Measurements from ENCODE around the gene KDM4B.
"Not testable (repeated sequence)": the region's sequence is repeated elsewhere in the genome, so short reads cannot be mapped to it uniquely, and the experiment has no call there.

Gene KDM4B

DNA sequence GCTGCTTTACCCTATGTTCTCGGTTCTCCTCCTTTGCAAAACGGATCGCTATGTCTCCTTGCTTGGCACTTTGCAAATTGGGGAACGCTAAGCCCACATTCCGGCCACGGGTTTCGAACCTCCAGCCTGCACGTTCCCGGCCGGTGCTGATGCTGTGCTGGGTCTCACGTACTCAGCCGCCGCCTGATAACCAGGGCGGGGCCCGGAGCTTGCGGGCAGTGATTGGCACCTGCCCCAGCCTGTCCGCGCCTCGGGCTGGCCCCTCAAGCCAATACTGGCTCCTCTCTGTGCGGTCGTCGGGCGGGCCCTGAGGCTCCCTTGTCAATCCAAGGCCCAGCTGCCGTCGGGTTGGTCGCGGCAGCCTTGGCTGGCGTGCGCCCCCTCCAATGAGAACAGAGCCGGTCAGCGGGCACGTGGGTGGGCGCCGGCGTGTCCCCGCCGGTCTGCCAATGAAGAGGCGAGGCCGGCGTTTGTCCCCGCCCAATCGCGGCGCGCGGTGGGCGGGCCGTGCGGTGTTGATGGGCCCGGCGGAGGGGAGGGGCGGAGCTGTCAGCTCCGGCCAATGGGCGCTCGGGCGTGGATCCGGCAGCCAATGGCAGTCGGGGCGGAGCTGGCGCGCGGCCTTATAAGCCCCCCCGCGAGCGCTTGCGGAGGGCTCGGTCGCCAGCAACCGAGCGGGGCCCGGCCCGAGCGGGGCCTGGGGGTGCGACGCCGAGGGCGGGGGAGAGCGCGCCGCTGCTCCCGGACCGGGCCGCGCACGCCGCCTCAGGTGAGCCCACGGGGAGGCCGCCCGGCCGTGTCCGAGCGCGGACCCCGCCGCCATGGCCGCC is at the start of gene KDM4B:
Gene KDM4B (plus strand): TSS at position 652 of the 830 bp plus-strand sequence. CDS start 63,778 bp downstream, outside the sequence.
- peak; percentile 99 for DNase-seq

- DNase-seq, result no peak
These were observed 46.2 kb upstream of the KDM4B start for GRCh38 chr19:4922530-4923275.

- no peak for DNase-seq
These were observed 45.6 kb upstream of the KDM4B start for GRCh38 chr19:4923276-4923747.

GRCh38 chr19:4929186-4929585 is 39.7 kb upstream of the KDM4B start:
- DNase-seq, result no peak

- no peak for DNase-seq
These were observed 38.2 kb upstream of the KDM4B start for GRCh38 chr19:4930664-4931063.

- DNase-seq, result no peak
These were observed 36.2 kb upstream of the KDM4B start for GRCh38 chr19:4932711-4933110.

- no peak for DNase-seq
These were observed 35.4 kb upstream of the KDM4B start for GRCh38 chr19:4933528-4933927.

DNA sequence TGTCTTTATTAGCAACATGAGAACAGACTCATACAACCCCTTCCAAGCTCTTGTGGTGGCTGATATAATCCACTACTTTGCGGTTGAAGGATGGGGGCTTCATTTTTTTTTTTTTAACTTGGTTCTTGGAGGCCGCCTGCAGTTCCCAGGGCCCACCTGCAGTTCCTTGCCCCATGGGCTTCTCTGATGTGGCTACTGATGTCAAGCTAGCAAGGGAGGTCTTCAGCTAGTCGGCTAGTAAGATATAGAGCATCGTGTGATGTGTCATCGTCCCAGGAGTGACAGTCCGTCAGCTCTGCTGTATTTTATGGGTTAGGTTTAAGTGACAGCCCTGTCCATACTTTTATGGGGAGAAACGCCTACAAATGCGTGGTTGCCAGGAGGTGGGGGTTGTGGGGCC is 33.5 kb upstream of the KDM4B start:
- no peak for DNase-seq

GRCh38 chr19:4937060-4937459 is 31.9 kb upstream of the KDM4B start:
- DNase-seq, result no peak

DNA sequence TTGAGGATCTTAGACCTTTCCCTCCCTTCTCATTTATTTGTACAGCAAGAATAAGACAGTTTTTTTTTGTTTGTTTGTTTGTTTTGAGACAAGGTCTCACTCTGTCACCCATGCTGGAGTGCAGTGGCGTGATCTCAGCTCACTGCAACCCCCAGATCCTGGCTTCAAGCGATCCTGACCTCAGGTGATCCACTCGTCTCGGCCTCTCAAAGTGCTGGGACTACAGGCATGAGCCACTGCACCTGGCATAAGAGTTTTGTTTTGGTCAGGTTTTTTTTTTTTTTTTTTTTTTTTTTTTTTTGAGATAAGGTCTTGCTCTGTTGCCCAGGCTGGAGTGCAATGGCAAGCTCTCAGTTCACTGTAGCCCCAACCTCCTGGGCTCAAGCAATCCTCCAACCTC is 30.5 kb upstream of the KDM4B start:
- not testable (repeated sequence) for DNase-seq

GRCh38 chr19:4939466-4939865 is 29.4 kb upstream of the KDM4B start:
- no peak for DNase-seq

- not testable (repeated sequence) for DNase-seq
These were observed 27.2 kb upstream of the KDM4B start for GRCh38 chr19:4941638-4942169.

DNA sequence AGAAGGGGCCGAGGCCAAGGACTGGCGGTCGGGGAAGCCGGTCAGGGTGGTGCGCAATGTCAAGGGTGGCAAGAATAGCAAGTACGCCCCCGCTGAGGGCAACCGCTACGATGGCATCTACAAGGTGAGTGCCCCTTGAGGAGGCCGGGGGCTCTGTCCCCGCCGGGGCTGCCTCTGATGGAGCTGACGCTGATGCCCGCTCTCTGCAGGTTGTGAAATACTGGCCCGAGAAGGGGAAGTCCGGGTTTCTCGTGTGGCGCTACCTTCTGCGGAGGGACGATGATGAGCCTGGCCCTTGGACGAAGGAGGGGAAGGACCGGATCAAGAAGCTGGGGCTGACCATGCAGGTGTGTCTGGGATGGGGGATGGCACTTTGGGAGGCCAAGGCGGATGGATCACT is 18.3 kb upstream of the KDM4B start:
- not testable (repeated sequence) for DNase-seq

DNA sequence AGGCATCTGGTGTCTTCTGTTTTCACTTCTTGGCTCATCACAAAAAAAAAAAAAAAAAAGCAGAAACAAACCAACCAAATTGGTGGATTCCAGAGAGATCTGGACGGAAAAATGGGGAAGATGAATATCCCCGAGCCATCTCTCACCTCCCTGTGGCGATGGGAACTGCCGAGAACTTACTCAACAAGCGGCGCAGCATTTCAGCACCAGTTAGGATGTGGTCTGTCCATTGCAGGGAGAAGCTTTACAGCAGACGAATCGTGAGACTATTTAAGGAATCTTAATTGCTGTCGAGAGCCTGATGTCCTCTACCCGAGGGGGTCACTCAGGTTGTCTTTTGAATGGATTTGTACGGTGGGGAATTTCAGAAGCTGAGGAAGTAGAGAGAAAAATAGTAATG is 17.3 kb upstream of the KDM4B start:
- DNase-seq, result no peak

- no peak for DNase-seq
These were observed 16.0 kb upstream of the KDM4B start for GRCh38 chr19:4952945-4953344.

DNA sequence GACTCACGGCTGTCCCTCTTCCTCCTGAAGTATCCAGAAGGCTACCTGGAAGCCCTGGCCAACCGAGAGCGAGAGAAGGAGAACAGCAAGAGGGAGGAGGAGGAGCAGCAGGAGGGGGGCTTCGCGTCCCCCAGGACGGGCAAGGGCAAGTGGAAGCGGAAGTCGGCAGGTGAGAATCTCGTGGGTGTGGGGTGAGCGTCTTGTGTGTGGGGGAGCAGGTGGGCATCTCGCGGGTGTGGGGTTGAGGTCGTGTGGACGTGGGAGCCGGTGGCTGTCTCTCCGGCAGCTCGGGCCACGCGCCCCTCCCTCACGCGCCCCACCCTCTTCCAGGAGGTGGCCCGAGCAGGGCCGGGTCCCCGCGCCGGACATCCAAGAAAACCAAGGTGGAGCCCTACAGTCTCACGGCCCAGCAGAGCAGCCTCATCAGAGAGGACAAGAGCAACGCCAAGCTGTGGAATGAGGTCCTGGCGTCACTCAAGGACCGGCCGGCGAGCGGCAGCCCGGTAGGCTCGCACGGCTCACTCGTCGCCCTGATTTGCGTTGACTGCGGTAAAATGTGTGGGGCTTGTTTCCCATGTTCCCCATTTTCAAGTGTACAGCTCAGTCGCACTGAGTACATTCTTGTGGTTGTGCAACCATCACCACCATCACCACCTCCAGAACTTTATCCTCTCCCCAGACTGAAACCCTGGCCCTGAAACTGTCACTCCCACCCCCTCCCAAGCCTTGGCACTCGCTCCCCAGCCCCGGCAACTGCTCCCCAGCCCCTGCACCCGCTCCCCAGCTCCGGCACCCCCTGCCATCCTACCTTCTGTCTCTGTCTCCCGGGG is 14.4 kb upstream of the KDM4B start:
- DNase-seq, result not testable (repeated sequence)

DNA sequence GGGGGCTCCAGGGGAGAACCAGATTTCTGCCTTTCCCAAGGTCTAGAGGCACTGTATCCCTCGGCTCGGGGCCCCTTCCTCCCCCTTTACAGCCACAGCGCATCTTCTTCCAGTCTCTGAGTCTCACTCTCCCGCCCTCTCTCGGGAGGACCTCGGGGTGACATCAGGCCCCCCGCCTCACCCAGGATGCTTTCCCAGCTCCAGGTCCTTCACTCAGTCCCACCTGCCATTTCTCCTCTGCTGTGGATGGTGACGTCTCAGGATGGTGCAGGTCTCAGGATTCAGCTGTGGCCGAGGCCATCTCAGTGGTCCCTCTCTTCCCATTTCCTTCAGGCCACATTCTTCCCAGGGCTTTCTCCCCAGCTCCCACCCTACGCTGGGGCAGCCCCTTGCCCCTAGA is 13.6 kb upstream of the KDM4B start:
- no peak for DNase-seq

- no peak for DNase-seq
These were observed 10.9 kb upstream of the KDM4B start for GRCh38 chr19:4957981-4958380.

DNA sequence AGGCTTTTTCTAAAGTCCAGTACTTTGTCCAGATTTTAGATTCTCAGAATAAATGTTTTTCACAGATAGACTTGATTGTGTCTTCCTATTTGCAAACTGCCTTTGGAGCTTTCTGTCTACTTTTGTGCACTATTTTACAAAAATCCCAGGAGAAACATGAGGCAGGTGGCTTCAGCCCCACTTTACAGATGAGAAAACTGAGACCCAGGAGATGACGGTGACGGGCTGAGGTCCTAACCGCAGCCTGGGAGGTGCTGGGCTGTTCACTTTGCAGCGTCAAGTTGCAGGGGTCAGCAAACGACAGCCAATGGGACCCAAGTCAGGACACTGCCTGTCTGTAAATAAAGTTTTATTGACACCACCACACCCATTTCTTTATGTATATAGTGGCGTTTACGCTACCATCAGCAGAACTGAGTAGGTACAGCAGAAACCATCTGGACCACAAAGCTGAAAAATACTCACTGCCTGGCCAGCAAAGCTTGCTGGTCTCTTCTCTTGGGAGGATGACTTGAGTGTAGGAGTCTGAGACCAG is 6.8 kb upstream of the KDM4B start:
- no peak for DNase-seq

DNA sequence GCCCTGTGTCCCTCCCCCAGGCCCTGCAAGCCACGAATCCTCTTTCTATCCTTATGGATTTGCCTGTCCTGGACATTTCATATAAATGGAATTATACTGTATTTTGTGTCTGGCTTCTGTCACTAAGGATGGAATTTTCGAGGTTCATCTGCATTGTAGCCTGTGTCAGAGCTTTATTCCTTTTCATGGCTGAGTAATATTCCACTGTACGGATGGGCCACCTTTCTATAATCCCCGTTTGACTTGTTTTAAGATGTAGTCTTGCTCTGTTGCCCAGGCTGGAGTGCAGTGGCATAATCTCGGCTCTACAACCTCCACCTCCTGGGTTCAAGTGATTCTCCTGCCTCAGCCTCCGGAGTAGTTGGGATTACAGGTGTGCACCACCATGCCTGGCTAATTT is 3.9 kb upstream of the KDM4B start:
- DNase-seq, result no peak

DNA sequence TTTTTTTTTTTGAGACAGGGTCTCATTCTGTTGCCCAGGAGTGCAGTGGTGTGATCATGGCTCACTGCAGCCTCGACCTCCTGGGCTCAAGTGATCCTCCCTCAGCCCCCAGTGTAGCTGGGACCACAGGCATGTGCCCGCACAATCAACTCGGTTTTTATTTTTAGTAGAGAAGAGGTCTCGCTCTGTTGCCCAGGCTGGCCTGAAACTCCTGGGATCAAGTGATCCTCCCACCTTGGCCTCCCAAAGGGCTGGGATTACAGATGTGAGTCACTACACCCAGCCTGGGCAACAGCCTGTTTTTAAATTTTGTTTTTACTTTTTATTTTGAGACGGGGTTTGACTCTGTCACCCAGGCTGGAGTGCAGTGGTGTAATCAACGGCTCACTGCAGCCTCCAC is 2.3 kb upstream of the KDM4B start:
- no peak for DNase-seq

DNA sequence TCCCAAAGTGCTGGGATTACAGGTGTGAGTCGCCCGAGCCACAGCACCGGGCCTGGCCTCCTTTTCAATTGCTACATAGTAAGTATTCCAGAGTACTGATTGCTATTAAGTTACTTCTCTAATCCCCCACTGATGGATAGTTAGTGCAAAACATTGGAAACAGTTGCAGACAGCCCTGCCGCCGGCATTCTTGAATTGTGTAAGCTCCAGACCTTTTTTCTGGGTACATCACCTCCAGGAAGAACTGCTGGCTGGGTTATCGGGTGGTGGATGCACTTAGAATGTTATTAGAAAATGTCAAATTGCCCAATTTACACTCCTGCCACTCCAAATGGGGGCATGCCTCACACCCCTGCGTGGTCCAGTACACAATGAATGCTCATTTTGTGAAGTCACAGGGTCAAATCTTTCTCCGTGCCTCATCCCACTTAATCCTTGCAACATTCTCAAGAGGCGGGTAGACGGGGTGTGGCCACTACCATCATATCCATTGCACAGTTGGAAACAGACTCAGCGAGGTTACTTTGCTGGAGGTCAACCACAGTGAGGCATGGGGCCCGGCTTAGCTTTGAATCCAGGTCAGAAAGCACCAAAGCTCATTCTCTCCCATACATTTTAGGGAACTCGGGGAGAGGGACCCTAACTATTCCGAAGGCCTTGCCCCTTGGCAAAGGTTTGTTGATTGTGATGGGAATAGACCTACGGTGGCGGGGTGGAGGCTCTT is 1.0 kb upstream of the KDM4B start:
- no peak for DNase-seq

All from NCI-H1092 (cell line).